Measurements from ENCODE around the gene PIGL.

The PIGL gene

GRCh38 chr17:16243385-16243784 lies 26.4 kb downstream of the PIGL start:
- Histone ChIP-seq H4K20me1 (ENCODE audit: insufficient read depth, low read length) (0 out of 2 replicates have a peak, but pooled peaks cover 3% of the 10 kb centered on the region), H3K4me1 (ENCODE audit: insufficient read depth, low read length) (no peaks in the 10 kb centered on the region), H3K27me3 (ENCODE audit: insufficient read depth, low read length, poor library complexity) (no peaks in the 10 kb centered on the region), H3K36me3 (ENCODE audit: insufficient read depth, low read length) (0 out of 2 replicates have a peak, but pooled peaks cover 3% of the 10 kb centered on the region), H3K9me3 (ENCODE audit: insufficient read depth, low read length, severe bottlenecking) (no peaks in the 10 kb centered on the region), H3K4me2 (ENCODE audit: insufficient read depth, low read length) (no peak overlapping the region), H3K9ac (ENCODE audit: low read depth, low read length) (no peak overlapping the region), H3K27ac (ENCODE audit: low read length) (no peak overlapping the region), H3K79me2 (ENCODE audit: insufficient read depth, low read length) (peaks cover 3% of the 10 kb centered on the region), H2AFZ (ENCODE audit: low read depth, low read length) (no peak overlapping the region), H3K4me3 (ENCODE audit: low read depth in 1 of 2, low read length in 2 of 2) (no peak overlapping the region)
- ATAC-seq (ENCODE audit: insufficient read depth, low read depth) (no peak), DNase-seq (no peak)
- no peak for TF ChIP-seq CTCF (IDR thresholded peaks at IDR 0.05; ENCODE audit: borderline replicate concordance, extremely low read depth, low read length, poor library complexity, severe bottlenecking)
- no peak for TF ChIP-seq EZH2 (IDR thresholded peaks at IDR 0.05; ENCODE audit: borderline replicate concordance, low read depth, low read length, severe bottlenecking)

- ATAC-seq (ENCODE audit: insufficient read depth, low read depth) = no peak
- TF ChIP-seq EZH2 (IDR thresholded peaks at IDR 0.05; ENCODE audit: borderline replicate concordance, low read depth, low read length, severe bottlenecking) (no peak), CTCF (IDR thresholded peaks at IDR 0.05; ENCODE audit: borderline replicate concordance, extremely low read depth, low read length, poor library complexity, severe bottlenecking) (no peak)
- H3K36me3 ChIP-seq (ENCODE audit: insufficient read depth, low read length) = 0 out of 2 replicates have a peak, but pooled peaks cover 3% of the 10 kb centered on the region
- H2AFZ ChIP-seq (ENCODE audit: low read depth, low read length) = no peak overlapping the region
- H3K4me3 ChIP-seq (ENCODE audit: low read depth in 1 of 2, low read length in 2 of 2) = no peak overlapping the region
- 0 out of 2 replicates have a peak, but pooled peaks cover 3% of the 10 kb centered on the region for H4K20me1 ChIP-seq (ENCODE audit: insufficient read depth, low read length)
- H3K27ac ChIP-seq (ENCODE audit: low read length) = no peak overlapping the region
- DNase-seq = no peak
- H3K4me1 ChIP-seq (ENCODE audit: insufficient read depth, low read length) = no peaks in the 10 kb centered on the region
- H3K79me2 ChIP-seq (ENCODE audit: insufficient read depth, low read length) = peaks cover 5% of the 10 kb centered on the region
- no peaks in the 10 kb centered on the region for H3K9me3 ChIP-seq (ENCODE audit: insufficient read depth, low read length, severe bottlenecking)
- H3K27me3 ChIP-seq (ENCODE audit: insufficient read depth, low read length, poor library complexity) = no peaks in the 10 kb centered on the region
- H3K9ac ChIP-seq (ENCODE audit: low read depth, low read length) = no peak overlapping the region
- no peak overlapping the region for H3K4me2 ChIP-seq (ENCODE audit: insufficient read depth, low read length)
Observed at GRCh38 chr17:16243801-16244567, 27.0 kb downstream of the PIGL start.

- no peak overlapping the region for H3K4me3 ChIP-seq (ENCODE audit: low read depth in 1 of 2, low read length in 2 of 2)
- H3K9ac ChIP-seq (ENCODE audit: low read depth, low read length) = no peak overlapping the region
- H4K20me1 ChIP-seq (ENCODE audit: insufficient read depth, low read length) = no peaks in the 10 kb centered on the region
- no peak for ATAC-seq (ENCODE audit: insufficient read depth, low read depth)
- H3K4me1 ChIP-seq (ENCODE audit: insufficient read depth, low read length) = no peaks in the 10 kb centered on the region
- peaks cover 3% of the 10 kb centered on the region; the same call in 1 of the 2 replicates for H3K36me3 ChIP-seq (ENCODE audit: insufficient read depth, low read length)
- H3K79me2 ChIP-seq (ENCODE audit: insufficient read depth, low read length) = peaks cover 3% of the 10 kb centered on the region; the same call in 1 of the 2 replicates
- no peak for DNase-seq
- H3K9me3 ChIP-seq (ENCODE audit: insufficient read depth, low read length, severe bottlenecking) = no peaks in the 10 kb centered on the region
- H3K4me2 ChIP-seq (ENCODE audit: insufficient read depth, low read length) = no peak overlapping the region
- no peaks in the 10 kb centered on the region for H3K27me3 ChIP-seq (ENCODE audit: insufficient read depth, low read length, poor library complexity)
- no peak for TF ChIP-seq EZH2 (IDR thresholded peaks at IDR 0.05; ENCODE audit: borderline replicate concordance, low read depth, low read length, severe bottlenecking)
- TF ChIP-seq CTCF (IDR thresholded peaks at IDR 0.05; ENCODE audit: borderline replicate concordance, extremely low read depth, low read length, poor library complexity, severe bottlenecking) = no peak
- no peak overlapping the region for H2AFZ ChIP-seq (ENCODE audit: low read depth, low read length)
- H3K27ac ChIP-seq (ENCODE audit: low read length) = no peak overlapping the region
Observed at GRCh38 chr17:16247586-16247984, 30.6 kb downstream of the PIGL start.
